Thymus (tissue), 11 donors: Measurements from ENCODE around the gene VAPB. TPM values are rescaled to one million over a fixed set of nuclear protein-coding genes. Genes with fewer than 3 reads are reported as not detected.
"Not testable (repeated sequence)": the region's sequence is repeated elsewhere in the genome, so short reads cannot be mapped to it uniquely, and the experiment has no call there.

Experiments
- DNase-seq, 9 donors: peaks; one replicate each; pipeline ENCODE4 v3.0.0-alpha.2; 2013; ENCODE audit warnings: low spot score in 9 of 9, low read depth in 6 of 9, missing footprints in 1 of 9
- H3K27ac ChIP-seq, 2 donors: one replicate each; pipeline ENCODE4 v1.5.1; 2013; ENCODE audit warnings: control low read depth in 1 of 2, low read depth in 1 of 2, low read length in 1 of 2, mild to moderate bottlenecking in 1 of 2, moderate library complexity in 1 of 2
- H3K27me3 ChIP-seq, 2 donors: one replicate each; pipeline ENCODE4 v1.5.1; 2013; ENCODE audit warnings: low read length in 1 of 2; ENCODE audit not compliant: control insufficient read depth in 2 of 2, insufficient read depth in 1 of 2
- H3K36me3 ChIP-seq, 2 donors: one replicate each; pipeline ENCODE4 v1.5.1; 2013; ENCODE audit warnings: low read length in 1 of 2, mild to moderate bottlenecking in 1 of 2, moderate library complexity in 1 of 2; ENCODE audit not compliant: control insufficient read depth in 2 of 2, insufficient read depth in 2 of 2
- H3K4me1 ChIP-seq, 2 donors: one replicate each; pipeline ENCODE4 v1.5.1; 2013; ENCODE audit warnings: low read length in 2 of 2; ENCODE audit not compliant: control insufficient read depth in 2 of 2, insufficient read depth in 2 of 2
- H3K4me3 ChIP-seq, 2 donors: one replicate each; pipeline ENCODE4 v1.5.1; 2013; ENCODE audit warnings: low read length in 2 of 2, control low read depth in 1 of 2, mild to moderate bottlenecking in 1 of 2
- H3K9me3 ChIP-seq, 2 donors: one replicate each; pipeline ENCODE4 v1.5.1; 2013; ENCODE audit warnings: low read length in 1 of 2, mild to moderate bottlenecking in 1 of 2; ENCODE audit not compliant: control insufficient read depth in 2 of 2, insufficient read depth in 1 of 2
- WGBS: extraction: QIAGEN DNeasy Blood & Tissue Kit; methylation state at CpG from one replicate; pipeline ENCODE4 v1.1.7; 2013; 5-methylcytosine and 5-hydroxymethylcytosine counted together
- polyA plus RNA-seq: library from polyadenylated mRNA; stranded (reverse); fragments of 200-250 nt; gene quantifications from one replicate; pipeline ENCODE4 v1.2.3, GENCODE V29; 2013
- total RNA-seq: library from RNA; stranded (reverse); fragments of 120-200 nt; gene quantifications from one replicate; pipeline ENCODE4 v1.2.4, GENCODE V29; 2013
- donor health status: healthy.

VAPB gene
- total and polyA plus RNA-seq, 2 donors: 7.6 to 29.0 TPM

- Histone ChIP-seq H3K36me3 (peaks cover 27 to 30% of the 10 kb centered on the region in 2 donors), H3K27ac (no peak overlapping the region), H3K4me1 (no peaks in the 10 kb centered on the region), H3K27me3 (no peaks in the 10 kb centered on the region), H3K4me3 (no peak overlapping the region), H3K9me3 (no peaks in the 10 kb centered on the region)
- 94% methylated on average over 8 of the region's 8 CpGs for WGBS
- DNase-seq: no peak
Observed at GRCh38 chr20:58359441-58359840, 29.6 kb upstream of the VAPB start.

- Histone ChIP-seq H3K4me1 (no peaks in the 10 kb centered on the region), H3K9me3 (no peaks in the 10 kb centered on the region), H3K36me3 (peaks cover 15 to 18% of the 10 kb centered on the region in 2 donors), H3K4me3 (no peak overlapping the region), H3K27ac (no peak overlapping the region), H3K27me3 (no peaks in the 10 kb centered on the region)
- DNase-seq: no peak
Observed at GRCh38 chr20:58360936-58361335, 28.1 kb upstream of the VAPB start.

GRCh38 chr20:58361481-58362205 is 27.4 kb upstream of the VAPB start:
- 96% methylated on average over 9 of the region's 9 CpGs for WGBS
- Histone ChIP-seq H3K36me3 (peaks cover 14 to 15% of the 10 kb centered on the region in 2 donors), H3K27ac (no peak overlapping the region), H3K27me3 (no peaks in the 10 kb centered on the region), H3K9me3 (no peaks in the 10 kb centered on the region), H3K4me1 (no peaks in the 10 kb centered on the region), H3K4me3 (no peak overlapping the region)
- no peak for DNase-seq

- Histone ChIP-seq H3K27ac (no peak overlapping the region), H3K9me3 (no peaks in the 10 kb centered on the region), H3K4me1 (no peaks in the 10 kb centered on the region), H3K4me3 (no peak overlapping the region), H3K27me3 (no peaks in the 10 kb centered on the region), H3K36me3 (peaks cover 12 to 15% of the 10 kb centered on the region in 2 donors)
- DNase-seq: no peak
- 100% methylated on average over 1 of the region's 1 CpG for WGBS
Observed at GRCh38 chr20:58362206-58362516, 26.9 kb upstream of the VAPB start.

GRCh38 chr20:58362970-58363369 is 26.1 kb upstream of the VAPB start:
- 98% methylated on average over 4 of the region's 4 CpGs for WGBS
- no peak for DNase-seq
- Histone ChIP-seq H3K27ac (no peak overlapping the region), H3K4me3 (no peak overlapping the region), H3K4me1 (no peaks in the 10 kb centered on the region), H3K36me3 (peaks cover 12 to 15% of the 10 kb centered on the region in 2 donors), H3K27me3 (no peaks in the 10 kb centered on the region), H3K9me3 (no peaks in the 10 kb centered on the region)

- peaks cover 0 to 2% of the 10 kb centered on the region in 2 donors for H3K36me3 ChIP-seq
- H3K27ac ChIP-seq: no peak overlapping the region
- no peak overlapping the region for H3K4me3 ChIP-seq
- no peaks in the 10 kb centered on the region for H3K27me3 ChIP-seq
- no peaks in the 10 kb centered on the region for H3K9me3 ChIP-seq
- no peak for DNase-seq
- 95% methylated on average over 3 of the region's 3 CpGs for whole genome bisulfite sequencing
- H3K4me1 ChIP-seq: no peaks in the 10 kb centered on the region
Observed at GRCh38 chr20:58366866-58367265, 22.2 kb upstream of the VAPB start.

- WGBS: 89% methylated on average over 9 of the region's 9 CpGs
- H3K4me1 ChIP-seq: no peaks in the 10 kb centered on the region
Observed at GRCh38 chr20:58372806-58373205, 16.2 kb upstream of the VAPB start.

GRCh38 chr20:58373296-58373695 is 15.7 kb upstream of the VAPB start:
- not testable (repeated sequence) for H3K27me3 ChIP-seq, H3K4me1 ChIP-seq, H3K4me3 ChIP-seq, H3K36me3 ChIP-seq, DNase-seq, H3K27ac ChIP-seq, H3K9me3 ChIP-seq
- WGBS: 98% methylated on average over 8 of the region's 8 CpGs

More at GRCh38 chr20:58372806-58373205, 16.2 kb upstream of the VAPB start:
- Histone ChIP-seq H3K4me3 (no peak overlapping the region), H3K27me3 (no peaks in the 10 kb centered on the region), H3K9me3 (no peaks in the 10 kb centered on the region), H3K27ac (no peak overlapping the region), H3K36me3 (no peaks in the 10 kb centered on the region)
- DNase-seq: no peak

GRCh38 chr20:58374027-58374850 is 14.8 kb upstream of the VAPB start:
- 89% methylated on average over 19 of the region's 19 CpGs for WGBS
- no peaks in the 10 kb centered on the region for H3K9me3 ChIP-seq
- no peak for DNase-seq
- H3K4me3 ChIP-seq: no peak overlapping the region
- H3K36me3 ChIP-seq: no peaks in the 10 kb centered on the region
- no peaks in the 10 kb centered on the region for H3K4me1 ChIP-seq
- H3K27me3 ChIP-seq: no peaks in the 10 kb centered on the region
- H3K27ac ChIP-seq: no peak overlapping the region
